OCI-LY3 (cell line): ENCODE results near the gene PLIN4.

Experiments
- EZH2phosphoT487 ChIP-seq: fragments of 200-600 bp; shearing (Covaris generic); IDR thresholded peaks from 2 replicates; pipeline ENCODE4 v1.6.1; 2018; ENCODE audit warnings: antibody characterized with exemption, mixed run types, low read depth
- TF ChIP-seq, protein P1 (sequence below): fragments of 200-600, 300-600 bp; sonication (generic); IDR thresholded peaks from 2 replicates; pipeline ENCODE4 v1.5.1; 2014; ENCODE audit warnings: antibody characterized with exemption, low read length, low read depth

DNA sequence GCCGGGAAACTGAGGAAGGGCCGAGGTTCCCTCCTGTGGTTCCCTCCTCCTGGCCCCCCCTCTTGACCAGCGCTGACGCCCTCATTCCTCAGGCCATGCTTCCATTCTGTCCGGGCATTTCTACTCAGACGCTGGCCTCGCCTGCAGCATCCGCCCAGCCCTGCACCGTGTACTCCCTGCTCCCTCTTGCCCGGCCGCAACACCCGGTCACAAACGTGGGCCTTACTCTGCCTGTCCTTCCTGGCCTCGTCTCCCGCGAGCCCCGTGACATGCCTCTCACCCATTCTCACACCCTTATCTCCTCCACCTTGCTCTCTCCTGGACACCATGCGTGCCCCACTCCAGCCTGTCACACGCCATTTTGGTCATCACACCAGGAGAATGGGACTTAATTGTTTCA, 34.9 kb downstream of the PLIN4 start:
- TF ChIP-seq, protein P1, sequence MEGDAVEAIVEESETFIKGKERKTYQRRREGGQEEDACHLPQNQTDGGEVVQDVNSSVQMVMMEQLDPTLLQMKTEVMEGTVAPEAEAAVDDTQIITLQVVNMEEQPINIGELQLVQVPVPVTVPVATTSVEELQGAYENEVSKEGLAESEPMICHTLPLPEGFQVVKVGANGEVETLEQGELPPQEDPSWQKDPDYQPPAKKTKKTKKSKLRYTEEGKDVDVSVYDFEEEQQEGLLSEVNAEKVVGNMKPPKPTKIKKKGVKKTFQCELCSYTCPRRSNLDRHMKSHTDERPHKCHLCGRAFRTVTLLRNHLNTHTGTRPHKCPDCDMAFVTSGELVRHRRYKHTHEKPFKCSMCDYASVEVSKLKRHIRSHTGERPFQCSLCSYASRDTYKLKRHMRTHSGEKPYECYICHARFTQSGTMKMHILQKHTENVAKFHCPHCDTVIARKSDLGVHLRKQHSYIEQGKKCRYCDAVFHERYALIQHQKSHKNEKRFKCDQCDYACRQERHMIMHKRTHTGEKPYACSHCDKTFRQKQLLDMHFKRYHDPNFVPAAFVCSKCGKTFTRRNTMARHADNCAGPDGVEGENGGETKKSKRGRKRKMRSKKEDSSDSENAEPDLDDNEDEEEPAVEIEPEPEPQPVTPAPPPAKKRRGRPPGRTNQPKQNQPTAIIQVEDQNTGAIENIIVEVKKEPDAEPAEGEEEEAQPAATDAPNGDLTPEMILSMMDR: no peak
- TF ChIP-seq EZH2phosphoT487: no peak
